ENCODE measurements around the gene JMJD7.

The JMJD7 gene

DNA sequence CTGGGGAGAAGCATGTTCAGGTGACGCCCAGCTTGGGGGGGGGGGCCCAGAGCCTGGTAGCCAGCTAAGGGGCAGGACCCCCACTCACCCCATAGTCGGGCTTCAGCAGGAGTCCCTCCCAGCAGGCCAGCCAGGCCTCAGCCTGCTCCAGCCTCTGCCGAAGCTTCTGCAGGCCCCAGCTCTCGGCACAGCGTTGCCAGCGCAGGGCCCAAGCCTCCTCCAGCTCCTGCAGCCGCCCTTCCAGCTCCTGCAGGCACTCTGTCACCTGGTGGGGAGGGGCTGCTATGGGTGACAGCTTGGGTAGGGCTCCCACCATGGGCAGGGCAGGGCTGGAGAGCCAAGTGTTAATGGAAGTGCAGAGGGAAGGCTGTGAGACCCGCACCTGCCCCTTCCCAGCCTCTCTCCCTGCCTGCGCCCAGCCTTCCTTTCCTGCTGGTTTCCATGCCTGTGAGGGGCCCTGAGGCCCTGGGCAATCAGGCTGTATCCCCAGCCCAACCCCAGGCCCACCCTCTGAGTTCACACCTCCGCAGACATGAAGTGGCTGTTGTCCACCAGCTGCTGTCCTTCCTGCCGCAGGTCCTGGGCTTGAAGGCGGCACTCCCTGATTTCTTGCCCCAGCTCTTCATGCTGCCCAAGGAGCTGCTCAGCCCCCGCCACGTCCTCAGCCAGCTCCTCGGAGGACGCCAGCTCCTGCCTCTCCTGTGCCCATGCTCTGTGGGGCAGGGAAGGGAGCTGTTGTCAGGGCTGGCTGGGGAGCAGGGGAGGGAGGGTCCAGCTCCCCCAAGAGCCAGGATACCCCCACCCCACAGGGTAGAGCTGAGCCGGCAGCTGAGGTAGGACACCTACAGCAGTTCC lies 25.1 kb downstream of the JMJD7 start:
- Histone ChIP-seq H4K20me1 (ENCODE audit: control insufficient read depth, insufficient read depth, low read depth, low read length) (no peaks in the 10 kb centered on the region), H3K36me3 (ENCODE audit: control insufficient read depth, low read length) (no peaks in the 10 kb centered on the region)

DNA sequence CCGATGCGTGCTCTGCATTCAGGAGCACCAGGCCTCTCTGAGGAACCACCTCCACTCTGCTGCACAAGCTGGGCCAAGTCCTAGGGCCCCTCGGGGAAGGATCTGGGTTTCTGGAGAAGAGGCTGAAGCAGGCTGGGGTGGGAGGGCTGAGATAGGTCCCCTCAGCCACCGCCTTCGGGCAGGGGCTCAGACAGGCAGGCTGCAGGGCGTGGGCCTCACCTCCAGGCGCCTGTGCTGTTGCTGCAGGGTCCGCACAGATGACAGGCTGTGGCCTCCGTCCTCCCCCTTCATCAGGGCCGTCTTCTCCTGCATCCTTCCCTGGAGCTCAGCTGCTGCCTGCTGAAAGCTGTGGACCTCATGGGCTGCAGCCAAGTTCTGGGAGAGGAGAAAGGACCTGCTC lies 25.9 kb downstream of the JMJD7 start:
- Histone ChIP-seq H3K9me2 (replicated peaks; ENCODE audit: control insufficient read depth, low read length) (no peaks in the 10 kb centered on the region), H4K20me1 (ENCODE audit: control insufficient read depth, insufficient read depth, low read depth, low read length) (no peaks in the 10 kb centered on the region), H3F3A (ENCODE audit: control insufficient read depth, insufficient read depth) (no peaks in the 10 kb centered on the region), H3K4me1 (ENCODE audit: control insufficient read depth, low read length) (no peaks in the 10 kb centered on the region), H3K4me2 (ENCODE audit: low read length) (no peak overlapping the region), H3K27ac (ENCODE audit: low read depth, low read length) (no peak overlapping the region), H3K9me3 (ENCODE audit: control insufficient read depth, insufficient read depth, low read length) (no peaks in the 10 kb centered on the region), H3K4me3 (ENCODE audit: low read length) (no peak overlapping the region), H3K36me3 (ENCODE audit: control insufficient read depth, low read length) (no peaks in the 10 kb centered on the region), H3K79me2 (ENCODE audit: control insufficient read depth, low read length) (no peaks in the 10 kb centered on the region), H3K27me3 (ENCODE audit: control insufficient read depth, low read length) (no peaks in the 10 kb centered on the region)
- TF ChIP-seq, protein P1, sequence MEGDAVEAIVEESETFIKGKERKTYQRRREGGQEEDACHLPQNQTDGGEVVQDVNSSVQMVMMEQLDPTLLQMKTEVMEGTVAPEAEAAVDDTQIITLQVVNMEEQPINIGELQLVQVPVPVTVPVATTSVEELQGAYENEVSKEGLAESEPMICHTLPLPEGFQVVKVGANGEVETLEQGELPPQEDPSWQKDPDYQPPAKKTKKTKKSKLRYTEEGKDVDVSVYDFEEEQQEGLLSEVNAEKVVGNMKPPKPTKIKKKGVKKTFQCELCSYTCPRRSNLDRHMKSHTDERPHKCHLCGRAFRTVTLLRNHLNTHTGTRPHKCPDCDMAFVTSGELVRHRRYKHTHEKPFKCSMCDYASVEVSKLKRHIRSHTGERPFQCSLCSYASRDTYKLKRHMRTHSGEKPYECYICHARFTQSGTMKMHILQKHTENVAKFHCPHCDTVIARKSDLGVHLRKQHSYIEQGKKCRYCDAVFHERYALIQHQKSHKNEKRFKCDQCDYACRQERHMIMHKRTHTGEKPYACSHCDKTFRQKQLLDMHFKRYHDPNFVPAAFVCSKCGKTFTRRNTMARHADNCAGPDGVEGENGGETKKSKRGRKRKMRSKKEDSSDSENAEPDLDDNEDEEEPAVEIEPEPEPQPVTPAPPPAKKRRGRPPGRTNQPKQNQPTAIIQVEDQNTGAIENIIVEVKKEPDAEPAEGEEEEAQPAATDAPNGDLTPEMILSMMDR (IDR thresholded peaks at IDR 0.05; ENCODE audit: low read depth, low read length, poor library complexity, severe bottlenecking), result no peak
- no peak for TF ChIP-seq EZH2phosphoT487 (IDR thresholded peaks at IDR 0.05; ENCODE audit: borderline replicate concordance, low read length)

More for the DNA sequence above, 25.1 kb downstream of the JMJD7 start:
- Histone ChIP-seq H3F3A (ENCODE audit: control insufficient read depth, insufficient read depth) (no peaks in the 10 kb centered on the region), H3K4me3 (ENCODE audit: low read length) (no peak overlapping the region), H3K9me2 (replicated peaks; ENCODE audit: control insufficient read depth, low read length) (no peaks in the 10 kb centered on the region), H3K27ac (ENCODE audit: low read depth, low read length) (no peak overlapping the region), H3K4me2 (ENCODE audit: low read length) (no peak overlapping the region), H3K9me3 (ENCODE audit: control insufficient read depth, insufficient read depth, low read length) (no peaks in the 10 kb centered on the region), H3K27me3 (ENCODE audit: control insufficient read depth, low read length) (no peaks in the 10 kb centered on the region), H3K4me1 (ENCODE audit: control insufficient read depth, low read length) (no peaks in the 10 kb centered on the region), H3K79me2 (ENCODE audit: control insufficient read depth, low read length) (no peaks in the 10 kb centered on the region)
- TF ChIP-seq, protein P1 (IDR thresholded peaks at IDR 0.05; ENCODE audit: low read depth, low read length, poor library complexity, severe bottlenecking), result no peak
- no peak for TF ChIP-seq EZH2phosphoT487 (IDR thresholded peaks at IDR 0.05; ENCODE audit: borderline replicate concordance, low read length)

DNA sequence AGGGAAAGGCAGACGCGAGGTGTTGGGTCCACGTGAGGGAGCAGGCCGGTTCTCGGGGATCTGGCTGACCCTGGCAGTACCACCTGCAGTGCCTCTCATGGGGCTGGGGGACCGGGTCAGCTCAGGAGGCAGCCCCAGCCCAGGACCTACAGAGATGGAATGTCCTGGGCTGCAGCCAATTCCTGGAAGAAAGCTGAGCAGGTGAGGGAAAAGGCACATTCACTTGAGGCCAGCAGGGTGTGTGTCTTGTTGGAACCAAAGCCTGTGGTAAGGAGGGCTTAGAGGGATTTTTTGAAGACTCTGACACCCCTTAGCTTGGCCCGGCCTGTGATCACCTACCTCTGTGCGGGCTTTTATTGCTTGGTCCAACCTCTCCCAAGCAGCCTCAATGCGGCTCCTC lies 26.6 kb downstream of the JMJD7 start:
- no peaks in the 10 kb centered on the region for H3K9me3 ChIP-seq (ENCODE audit: control insufficient read depth, insufficient read depth, low read length)
- no peaks in the 10 kb centered on the region for H3K27me3 ChIP-seq (ENCODE audit: control insufficient read depth, low read length)
- H3K4me1 ChIP-seq (ENCODE audit: control insufficient read depth, low read length), result no peaks in the 10 kb centered on the region
- TF ChIP-seq EZH2phosphoT487 (IDR thresholded peaks at IDR 0.05; ENCODE audit: borderline replicate concordance, low read length), result no peak
- TF ChIP-seq, protein P1 (IDR thresholded peaks at IDR 0.05; ENCODE audit: low read depth, low read length, poor library complexity, severe bottlenecking), result no peak
- no peaks in the 10 kb centered on the region for H3K79me2 ChIP-seq (ENCODE audit: control insufficient read depth, low read length)
- H3K27ac ChIP-seq (ENCODE audit: low read depth, low read length), result no peak overlapping the region
- no peak overlapping the region for H3K4me2 ChIP-seq (ENCODE audit: low read length)
- no peaks in the 10 kb centered on the region for H4K20me1 ChIP-seq (ENCODE audit: control insufficient read depth, insufficient read depth, low read depth, low read length)
- no peaks in the 10 kb centered on the region for H3K9me2 ChIP-seq (replicated peaks; ENCODE audit: control insufficient read depth, low read length)
- H3K36me3 ChIP-seq (ENCODE audit: control insufficient read depth, low read length), result no peaks in the 10 kb centered on the region
- H3F3A ChIP-seq (ENCODE audit: control insufficient read depth, insufficient read depth), result no peaks in the 10 kb centered on the region
- no peak overlapping the region for H3K4me3 ChIP-seq (ENCODE audit: low read length)

All from DOHH2 (cell line).